GM18519 (cell line): ENCODE data around the gene TNFRSF6B.
"Not testable (repeated sequence)": the region's sequence is repeated elsewhere in the genome, so short reads cannot be mapped to it uniquely, and the experiment has no call there.

Experiments
- ATAC-seq: cut with Tn5 transposase; IDR thresholded peaks from one replicate; pipeline ENCODE4 v1.9.1; 2021; ENCODE audit warnings: mild to moderate bottlenecking, moderate library complexity; ENCODE audit not compliant: unreplicated experiment, low FRiP score

Gene TNFRSF6B

DNA sequence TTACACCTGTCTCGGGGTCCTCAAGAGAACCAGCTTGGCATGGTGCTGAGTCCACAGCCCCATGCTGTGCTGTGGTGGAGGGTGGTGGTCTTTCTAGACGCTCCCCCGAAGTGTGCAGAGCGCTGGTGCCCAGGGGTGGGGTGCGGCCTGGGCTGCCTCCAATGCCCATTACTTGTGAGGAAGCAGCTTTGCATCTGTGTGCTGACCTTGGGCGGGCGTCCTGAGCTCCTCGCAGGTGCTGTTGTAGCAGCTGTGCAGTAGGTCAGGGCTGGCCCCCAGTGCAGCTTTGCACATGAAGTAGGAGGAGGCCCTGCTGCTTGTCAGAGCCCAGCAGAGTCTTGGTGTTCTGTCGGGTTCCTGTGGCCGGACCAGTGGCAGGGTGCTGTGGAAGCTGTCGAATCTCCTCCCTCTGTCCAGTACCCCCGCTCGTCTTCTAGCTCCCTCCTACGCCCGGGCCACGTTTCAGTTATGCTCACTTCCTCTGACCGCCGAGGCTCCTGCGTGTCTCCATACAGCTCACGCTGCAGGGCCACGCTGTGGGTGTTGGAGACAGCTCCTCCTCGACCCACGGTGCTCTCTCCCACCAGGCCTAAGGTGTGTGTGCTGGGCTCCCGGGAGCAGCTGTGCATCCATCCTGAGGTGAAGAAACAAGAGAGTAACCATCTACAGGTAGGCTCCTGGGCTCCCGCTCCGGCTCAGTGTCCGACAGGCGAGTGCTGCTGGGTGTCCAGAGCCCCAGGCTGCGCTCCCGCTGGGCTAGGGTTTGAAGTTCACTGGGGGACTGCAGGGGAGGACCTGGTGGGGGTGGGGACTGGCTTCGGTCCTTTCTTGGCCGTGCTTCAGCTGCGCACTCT is 34.3 kb upstream of the TNFRSF6B start:
- no peak for ATAC-seq

DNA sequence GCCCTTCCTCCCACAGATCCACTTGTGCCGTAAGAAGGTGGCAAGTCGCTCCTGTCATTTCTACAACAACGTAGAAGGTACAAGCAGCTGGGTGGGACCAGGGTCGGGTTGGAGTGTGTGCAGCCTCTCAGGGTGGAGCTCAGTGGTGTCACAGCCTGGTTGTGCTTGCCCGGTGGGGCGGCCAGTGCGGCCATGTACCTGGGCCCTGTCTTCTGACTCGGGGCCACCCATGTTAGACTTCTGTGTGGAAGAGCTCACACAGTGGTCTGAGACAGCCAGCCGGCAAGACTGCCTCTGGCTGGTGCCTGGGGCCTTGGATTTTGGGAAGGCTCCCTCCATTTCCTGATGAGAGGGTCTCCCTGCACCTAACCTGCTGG is 33.7 kb upstream of the TNFRSF6B start:
- ATAC-seq: no peak

DNA sequence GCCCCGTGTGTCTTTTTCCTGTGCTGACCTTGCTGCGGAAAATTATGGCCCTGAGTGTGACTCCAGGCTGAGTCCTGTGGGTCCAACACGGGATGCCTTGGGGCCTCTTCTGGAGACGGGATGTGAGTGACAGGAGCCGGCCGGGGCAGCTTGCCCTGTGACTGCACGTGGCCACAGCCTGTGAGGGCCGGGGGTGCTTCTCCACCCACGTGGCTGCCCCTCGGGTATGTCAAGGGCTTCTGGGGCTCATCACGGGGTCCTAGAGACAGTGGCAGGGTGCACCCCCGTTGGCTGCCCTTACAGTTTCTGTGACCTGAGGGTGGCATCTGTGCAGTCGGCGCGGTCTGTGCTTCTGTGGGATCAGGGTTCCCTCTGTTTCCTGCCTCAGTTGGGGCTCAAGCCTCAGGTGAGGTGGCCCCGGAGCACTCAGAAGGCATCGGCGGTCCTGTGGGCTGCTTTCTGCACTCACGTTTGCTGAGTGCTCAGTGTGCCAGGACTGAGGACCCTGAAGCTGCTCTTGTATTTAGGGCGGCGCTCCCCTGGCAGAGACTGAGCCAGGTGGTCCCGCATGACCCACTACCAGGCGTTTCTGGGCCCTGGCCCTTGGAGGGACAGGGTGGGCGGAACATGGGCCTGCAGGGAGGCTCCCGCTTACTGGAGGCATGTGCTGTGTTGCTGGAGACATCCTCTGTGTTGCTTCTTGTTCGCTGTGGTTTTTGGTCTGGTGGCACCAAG is 33.0 kb upstream of the TNFRSF6B start:
- no peak for ATAC-seq

DNA sequence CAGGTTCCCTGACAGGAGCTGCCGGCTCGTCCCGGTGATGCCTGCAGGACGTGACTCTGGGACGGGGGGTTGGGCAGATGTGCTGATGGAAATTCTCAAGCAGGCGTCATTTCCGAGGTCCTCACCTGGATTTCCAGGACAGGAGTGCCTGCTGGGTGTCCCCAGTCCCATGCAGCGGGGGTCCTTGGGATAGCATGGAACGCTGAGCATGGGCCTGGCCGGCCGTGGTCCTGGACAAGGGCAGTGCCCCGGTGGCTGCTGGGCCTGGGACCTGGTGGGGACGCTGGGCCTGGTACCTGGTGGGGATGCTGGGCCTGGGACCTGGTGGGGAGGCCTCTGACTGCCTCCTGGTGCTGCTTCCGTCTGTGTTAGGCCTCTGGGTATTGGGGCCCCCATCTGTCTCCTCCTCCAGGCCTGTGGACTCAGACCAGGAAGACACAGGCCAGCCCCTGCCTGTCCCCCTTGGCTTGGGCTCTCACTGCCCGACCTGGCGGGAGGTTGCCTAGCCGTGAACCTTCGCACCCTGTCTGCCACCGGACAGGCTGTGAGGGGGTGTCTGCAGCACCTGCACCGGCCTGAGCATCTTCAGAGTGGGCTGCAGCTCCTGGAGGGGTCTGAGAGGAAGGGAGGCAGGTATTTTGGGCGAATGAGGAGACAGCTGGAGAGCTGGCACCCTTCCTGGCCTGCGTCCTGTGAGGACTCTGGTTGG is 32.2 kb upstream of the TNFRSF6B start:
- ATAC-seq: no peak

DNA sequence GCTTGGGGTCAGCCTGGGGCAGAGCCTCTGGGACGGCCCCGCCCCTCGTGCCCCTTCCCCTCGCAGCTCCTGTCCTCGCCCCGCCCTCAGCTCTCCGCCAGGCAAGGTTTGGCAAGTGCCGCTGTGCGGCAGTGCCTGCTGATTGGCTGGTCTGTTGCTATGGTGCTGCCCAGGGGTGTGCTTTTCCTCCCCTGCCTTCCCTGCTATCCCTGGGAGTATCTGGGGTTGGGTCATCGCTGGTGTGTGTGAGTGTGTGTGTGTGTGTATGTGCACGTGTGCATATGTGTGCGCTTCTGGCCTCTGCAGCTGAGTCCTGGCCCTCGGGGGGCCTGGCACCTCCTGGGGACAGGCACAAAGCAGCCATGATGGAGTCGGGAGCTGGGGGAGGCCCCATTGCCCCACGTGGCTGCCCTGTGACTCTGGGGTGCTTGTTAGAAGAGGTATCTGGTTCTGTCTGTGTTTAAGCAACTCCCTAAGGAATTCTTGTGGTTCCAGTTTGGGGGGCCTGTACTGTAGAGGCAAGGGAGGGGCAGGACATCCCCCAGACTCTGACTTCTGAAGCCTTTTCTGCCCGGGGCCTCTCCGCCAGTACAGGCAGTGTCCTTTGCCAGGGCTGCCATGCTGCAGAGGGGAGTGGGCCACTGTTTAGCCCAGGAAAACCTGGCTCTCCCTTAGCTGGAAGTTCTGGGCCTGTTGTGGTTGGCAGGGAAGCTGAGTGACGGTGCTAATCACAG is 31.4 kb upstream of the TNFRSF6B start:
- no peak for ATAC-seq

DNA sequence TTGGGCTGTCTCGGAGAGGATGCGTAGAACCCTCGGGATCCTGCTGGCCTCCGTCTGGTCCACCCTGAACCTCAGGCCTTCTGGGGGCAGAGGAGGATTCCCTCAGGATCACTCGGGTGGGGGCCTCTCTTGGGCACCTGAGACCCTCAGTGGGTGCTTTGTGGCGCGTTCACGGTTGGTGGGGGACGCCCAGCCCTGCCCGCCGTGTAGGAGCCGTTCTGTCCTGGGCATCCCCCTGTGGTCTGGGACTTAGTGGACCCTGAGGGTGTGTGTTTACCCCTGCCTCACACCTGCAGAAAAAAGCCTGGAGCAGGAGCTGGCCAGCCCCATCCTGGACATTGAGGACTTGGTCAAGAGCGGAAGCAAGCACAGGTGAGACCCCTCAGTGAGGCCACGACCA is 30.7 kb upstream of the TNFRSF6B start:
- no peak for ATAC-seq

DNA sequence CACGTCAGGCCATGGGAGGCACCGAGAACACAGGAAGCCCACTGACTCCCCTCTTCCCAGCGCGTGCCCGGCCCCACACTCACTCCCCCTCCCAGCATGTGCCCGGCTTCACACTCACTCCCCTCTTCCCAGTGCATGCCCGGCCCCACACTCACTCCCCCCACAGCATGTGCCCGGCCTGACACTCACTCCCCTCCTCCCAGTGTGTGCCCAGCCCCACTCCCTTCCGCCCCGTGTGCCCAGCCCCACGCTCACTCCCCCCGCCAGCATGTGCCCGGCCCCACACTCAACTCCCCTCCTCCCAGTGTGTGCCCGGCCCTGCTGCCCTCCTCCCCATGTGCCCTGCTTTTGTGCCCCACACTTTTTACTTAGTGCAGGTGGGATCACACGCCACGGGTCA is 28.6 kb upstream of the TNFRSF6B start:
- ATAC-seq: no peak

DNA sequence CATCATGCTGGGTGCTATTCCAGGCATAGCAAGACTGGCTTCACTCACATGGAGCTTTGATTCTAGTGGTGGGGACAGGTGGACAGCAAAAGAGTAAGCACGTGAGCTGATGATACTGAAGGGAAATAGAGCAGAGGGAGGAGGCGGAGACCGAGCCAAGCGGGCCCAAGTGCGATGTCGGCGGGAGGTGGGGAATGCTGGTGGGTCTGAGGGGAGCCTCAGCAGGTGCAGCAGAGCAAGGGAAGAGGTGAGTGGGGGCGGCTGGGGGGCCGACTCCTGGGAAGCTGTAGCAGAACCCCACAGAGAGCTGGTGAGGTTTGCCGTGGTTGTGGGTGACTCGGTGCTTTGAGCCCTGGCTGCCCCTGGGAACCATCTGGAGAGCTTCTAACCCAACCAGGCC is 28.1 kb upstream of the TNFRSF6B start:
- ATAC-seq: no peak

DNA sequence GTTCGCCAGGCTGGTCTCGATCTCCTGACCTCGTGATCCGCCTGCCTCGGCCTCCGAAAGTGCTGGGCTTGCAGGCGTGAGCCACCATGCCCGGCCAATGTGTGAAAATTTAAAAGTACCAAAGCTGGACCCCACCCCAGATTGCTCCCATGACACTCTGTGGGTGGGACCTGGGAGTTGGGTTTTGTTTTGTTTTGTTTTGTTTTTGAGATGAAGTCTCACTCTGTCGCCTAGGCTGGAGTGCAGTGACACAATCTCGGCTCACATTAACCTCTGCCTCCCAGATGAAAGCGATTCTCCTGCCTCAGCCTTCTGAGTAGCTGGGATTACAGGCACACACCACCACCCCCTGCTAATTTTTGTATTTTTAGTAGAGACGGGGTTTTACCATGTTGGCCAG is 24.8 kb upstream of the TNFRSF6B start:
- not testable (repeated sequence) for ATAC-seq

DNA sequence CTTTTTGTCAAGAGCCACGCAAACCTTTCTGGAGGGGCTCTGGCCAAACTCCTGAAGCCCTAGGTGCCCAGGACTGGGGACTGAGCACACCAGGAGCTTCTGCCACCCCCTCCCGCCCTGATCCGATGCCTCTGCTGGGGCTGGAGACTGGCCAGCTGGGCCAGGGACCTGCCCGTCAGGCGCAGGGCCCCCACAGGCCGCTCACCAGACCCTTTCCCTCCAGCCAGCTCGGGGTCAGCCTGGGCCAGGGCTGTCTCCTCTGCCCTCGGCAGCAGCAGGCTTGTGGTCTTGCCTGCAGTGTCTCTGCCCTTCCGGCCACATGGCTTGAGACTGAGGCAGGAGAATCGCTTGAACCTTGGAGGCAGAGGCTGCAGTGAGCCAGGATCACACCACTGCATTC is 23.8 kb upstream of the TNFRSF6B start:
- ATAC-seq: no peak

DNA sequence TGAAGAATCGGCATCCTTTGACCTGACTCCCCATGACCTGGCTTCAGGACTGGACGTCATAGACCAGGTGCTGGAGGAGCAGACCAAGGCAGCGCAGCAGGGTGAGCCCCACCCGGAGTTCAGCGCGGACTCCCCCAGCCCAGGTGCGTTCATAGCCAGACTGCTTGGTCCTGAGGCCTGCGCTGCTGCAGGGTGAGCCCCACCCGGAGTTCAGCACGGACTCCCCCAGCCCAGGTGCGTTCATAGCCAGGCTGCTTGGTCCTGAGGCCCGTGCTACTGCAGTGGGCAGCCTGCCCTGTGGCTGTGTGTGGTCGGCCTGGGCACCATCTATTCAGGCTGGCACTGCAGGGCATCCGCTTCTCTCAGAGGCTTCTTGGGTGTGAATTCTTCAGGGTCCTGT is 22.5 kb upstream of the TNFRSF6B start:
- no peak for ATAC-seq

DNA sequence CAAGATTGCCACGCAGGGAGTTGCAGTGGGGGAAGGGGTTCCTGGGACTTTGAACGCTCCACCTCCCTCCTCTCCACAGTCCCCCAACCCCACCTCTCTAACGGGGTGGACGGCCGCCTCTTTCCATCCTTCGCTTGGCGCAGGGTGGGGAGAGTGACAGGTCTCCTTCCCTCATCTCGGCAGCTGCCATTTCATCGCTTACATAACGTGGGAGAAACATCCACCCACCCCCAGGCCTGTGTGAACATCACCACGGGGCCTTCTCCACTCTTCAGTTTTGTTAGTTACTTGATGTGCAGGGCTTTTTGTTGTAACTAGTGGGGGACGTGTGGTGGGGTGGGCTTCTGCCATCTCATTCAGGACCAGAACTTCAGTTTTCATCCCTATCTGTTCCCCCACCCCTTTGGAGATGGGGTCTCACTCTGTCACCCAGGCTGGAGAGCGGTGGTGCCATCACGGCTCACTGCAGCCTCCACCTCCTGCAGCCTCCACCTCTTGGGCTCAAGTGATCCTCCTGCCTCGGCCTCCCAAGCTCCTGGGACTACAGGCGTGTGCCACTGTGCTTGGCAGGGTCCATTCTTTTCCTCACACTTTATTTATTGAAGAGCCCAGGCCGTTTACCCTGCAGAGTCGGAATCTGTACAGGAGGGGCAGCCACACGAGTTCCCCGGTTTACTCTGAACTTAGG is 20.6 kb upstream of the TNFRSF6B start:
- ATAC-seq: no peak

DNA sequence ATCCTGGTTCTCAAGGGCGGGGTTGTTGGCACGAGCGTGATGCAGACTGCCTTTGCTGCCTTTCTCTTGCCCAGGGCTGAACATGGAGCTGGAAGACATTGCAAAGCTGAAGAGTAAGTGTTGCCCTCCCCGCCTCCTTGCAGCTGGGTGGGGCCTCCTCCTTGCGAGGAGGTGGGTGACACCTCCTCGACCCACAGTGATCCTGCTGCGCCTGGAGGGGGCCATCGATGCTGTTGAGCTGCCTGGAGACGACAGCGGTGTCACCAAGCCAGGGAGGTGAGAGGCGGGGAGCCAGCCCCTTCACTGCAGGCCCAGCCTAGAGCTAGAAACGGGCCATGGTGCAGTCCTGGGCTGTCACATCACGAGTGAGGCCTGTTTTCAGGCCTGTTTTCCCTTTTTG is 18.4 kb upstream of the TNFRSF6B start:
- ATAC-seq: no peak

DNA sequence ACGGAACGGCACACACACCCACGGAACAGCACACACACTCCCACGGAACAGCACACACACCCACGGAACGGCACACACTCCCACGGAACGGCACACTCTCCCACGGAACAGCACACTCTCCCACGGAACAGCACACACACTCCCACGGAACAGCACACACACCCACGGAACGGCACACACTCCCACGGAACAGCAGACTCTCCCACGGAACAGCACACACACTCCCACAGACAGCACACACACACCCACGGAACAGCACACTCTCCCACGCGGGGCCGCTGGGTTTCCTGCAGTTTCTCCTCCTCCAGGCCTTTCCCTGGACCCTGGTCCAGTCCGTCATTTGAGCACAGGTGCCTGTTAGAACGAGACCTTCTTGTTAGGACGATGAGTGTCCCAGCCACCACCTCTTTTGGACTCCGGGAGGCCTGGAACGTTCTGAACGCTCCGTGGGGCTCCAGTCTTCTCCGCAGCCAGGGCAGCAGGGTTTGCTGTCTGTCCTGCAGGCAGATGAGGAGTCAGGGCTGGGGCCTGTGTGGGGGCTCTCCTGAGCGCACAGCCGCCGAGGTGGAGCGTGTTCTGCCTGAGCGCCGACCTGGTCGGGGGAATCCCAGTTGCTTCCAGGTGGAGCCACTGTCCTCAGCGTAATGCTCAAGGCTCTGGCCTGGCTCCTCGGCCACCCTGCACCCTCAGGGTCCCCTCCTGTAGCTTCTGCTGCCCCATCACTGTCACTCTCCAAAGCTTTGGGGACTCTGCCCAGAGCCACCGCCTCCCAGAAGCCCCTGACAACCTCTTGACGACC is 17.6 kb upstream of the TNFRSF6B start:
- no peak for ATAC-seq

DNA sequence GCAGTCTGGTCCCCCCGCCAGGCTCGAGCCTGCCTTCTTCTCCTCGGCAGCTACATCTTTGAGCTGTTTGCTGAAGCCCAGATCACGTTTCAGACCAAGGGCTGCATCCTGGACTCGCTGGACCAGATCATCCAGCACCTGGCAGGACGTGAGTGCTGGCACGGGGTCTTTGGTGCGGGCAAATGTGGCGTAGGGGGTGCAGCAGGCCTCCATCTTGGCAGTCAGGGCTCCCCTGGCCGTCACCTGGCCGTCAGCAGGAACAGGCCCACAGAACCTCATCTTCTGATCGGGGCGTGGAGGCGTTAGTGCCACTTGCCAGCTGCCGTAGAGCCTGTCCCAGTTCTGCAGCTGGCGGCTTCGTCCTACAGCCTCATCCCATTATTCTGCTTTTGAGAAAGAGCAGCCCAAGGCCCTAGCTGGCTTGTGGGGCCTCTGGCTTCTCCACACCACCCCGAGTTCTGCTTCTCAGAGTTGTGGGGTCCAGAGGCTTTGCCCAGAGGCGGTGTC is 16.6 kb upstream of the TNFRSF6B start:
- no peak for ATAC-seq

DNA sequence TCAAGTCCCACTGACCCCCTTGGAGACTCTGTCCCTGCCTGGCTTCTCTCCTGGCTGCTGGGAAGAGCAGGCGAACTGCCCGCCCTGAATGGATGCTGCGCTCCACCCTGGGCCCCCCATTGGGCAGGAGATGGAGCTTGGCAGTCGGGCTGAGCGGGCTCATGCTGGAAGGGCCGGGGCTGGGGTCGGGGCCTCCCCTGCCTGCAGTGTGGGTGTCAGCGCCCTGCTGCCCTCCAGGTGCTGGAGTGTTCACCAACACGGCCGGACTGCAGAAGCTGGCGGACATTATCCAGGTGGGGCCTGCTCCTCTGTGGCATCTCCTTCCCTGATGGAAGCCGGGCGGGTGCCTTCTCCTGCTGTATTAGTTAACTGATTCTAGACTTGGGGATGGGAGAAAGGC is 16.0 kb upstream of the TNFRSF6B start:
- no peak for ATAC-seq

DNA sequence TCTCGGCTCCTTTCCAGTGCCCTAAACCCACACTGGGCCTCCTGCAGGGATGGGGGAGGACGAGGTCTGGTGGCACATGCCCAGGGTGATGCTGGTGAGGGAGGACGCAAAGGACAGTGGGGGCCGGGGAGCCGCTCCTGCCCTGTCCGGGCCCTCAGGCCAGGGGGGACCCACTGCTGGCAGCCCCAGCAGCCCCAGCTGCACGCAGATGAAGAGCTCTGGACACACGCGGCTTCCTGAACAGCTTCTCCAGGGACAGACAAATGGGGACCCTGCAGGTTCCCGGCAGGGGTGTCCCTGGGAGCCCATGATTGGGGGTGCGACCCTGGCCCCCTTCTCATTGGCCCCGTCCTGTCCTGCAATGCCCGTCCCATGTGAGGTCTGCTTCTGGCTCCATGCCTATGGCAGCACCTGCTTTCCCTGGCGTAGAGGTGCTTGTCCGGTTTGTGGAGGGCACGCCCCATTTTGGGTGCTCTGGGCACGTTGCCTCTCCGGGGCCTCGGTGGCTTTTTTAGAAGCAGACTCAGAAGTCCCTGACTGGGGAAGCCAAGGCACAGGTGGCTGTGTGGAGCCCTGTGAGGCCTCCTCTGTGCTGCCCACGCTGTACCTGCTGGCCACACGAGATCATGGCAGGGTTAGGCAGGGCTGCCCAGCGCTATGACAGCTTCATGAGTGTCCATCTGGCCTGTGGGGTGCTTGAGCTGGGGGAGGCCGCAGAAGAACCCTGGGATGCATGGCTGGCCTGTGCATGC is 15.4 kb upstream of the TNFRSF6B start:
- no peak for ATAC-seq

DNA sequence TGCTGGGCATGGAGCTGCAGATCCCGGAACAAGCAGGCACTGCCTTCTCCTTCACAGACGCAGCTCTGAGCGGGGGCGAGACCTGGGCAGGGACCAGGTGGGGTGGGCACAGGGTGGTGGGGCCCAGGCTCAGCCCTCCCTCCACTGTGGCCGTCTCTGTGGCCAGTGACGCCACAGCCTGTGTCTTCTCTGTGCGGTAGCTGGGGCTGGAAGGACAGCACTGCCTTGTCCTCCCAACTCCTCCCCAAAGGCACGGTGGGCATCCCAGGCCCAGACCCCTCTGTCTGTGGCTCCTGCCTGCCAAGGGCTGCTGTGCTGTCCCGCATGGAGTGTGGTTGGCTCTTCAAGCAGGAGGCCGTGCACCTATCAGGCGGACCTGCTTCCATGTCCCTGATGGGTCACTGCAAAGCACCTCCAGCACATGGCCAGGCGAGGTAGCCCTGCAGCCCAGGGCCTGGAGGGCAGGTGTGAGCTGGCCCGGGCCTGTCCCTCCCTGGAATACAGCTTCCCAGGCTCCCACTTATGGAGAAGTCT is 14.8 kb upstream of the TNFRSF6B start:
- ATAC-seq: no peak
